SU-DHL-6 (cell line): ENCODE results near the gene TRAPPC6A.

ENCODE experiments used
- EZH2phosphoT487 ChIP-seq: fragments of 200-600 bp; sonication (generic), shearing (Covaris generic); conservative IDR thresholded peaks from 2 replicates; pipeline ENCODE4 v1.6.1; 2018; ENCODE audit warnings: mild to moderate bottlenecking, antibody characterized with exemption, low read length, moderate library complexity, mixed read lengths
- TF ChIP-seq, protein P1 (sequence below): fragments of 200-600 bp; sonication (generic); IDR thresholded peaks from one replicate; pipeline ENCODE4 v1.5.1; 2017; ENCODE audit warnings: antibody characterized with exemption, mild to moderate bottlenecking, low read length, moderate library complexity; ENCODE audit not compliant: insufficient read depth, poor library complexity, severe bottlenecking

DNA sequence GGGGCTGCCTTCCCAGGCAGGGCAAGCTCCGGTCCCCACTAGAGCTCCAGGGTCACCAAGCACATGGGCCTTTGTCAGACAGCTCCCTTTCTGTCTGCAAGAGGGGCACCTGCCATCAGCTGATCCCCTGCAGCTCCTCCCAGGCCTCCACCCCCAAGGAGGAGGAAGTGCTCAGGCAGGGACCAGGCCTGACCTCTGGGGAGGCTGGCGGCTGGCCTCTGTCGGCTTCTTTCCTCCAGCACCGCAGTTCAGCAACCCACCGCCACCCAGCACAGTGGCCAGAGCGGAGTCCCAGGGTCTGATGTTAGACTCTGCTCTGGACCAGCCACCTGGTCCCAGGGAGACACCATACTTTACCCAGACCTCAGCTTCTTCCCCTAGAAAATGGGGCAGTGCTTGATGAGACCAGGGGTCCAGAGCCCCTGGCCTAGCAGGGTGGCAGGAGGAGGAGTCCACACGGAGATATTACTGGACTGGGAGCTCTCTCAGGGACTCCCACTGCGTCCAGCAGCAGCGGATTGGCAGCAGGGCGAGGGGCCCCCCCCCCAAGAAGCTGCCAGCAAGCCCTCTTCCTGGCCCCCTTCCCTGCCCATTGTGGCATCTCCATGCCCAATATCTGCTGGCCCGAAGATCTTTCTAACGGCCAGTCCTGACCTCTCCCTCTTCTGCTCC lies 41.4 kb downstream of the TRAPPC6A start:
- TF ChIP-seq, protein P1, sequence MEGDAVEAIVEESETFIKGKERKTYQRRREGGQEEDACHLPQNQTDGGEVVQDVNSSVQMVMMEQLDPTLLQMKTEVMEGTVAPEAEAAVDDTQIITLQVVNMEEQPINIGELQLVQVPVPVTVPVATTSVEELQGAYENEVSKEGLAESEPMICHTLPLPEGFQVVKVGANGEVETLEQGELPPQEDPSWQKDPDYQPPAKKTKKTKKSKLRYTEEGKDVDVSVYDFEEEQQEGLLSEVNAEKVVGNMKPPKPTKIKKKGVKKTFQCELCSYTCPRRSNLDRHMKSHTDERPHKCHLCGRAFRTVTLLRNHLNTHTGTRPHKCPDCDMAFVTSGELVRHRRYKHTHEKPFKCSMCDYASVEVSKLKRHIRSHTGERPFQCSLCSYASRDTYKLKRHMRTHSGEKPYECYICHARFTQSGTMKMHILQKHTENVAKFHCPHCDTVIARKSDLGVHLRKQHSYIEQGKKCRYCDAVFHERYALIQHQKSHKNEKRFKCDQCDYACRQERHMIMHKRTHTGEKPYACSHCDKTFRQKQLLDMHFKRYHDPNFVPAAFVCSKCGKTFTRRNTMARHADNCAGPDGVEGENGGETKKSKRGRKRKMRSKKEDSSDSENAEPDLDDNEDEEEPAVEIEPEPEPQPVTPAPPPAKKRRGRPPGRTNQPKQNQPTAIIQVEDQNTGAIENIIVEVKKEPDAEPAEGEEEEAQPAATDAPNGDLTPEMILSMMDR: no peak
- TF ChIP-seq EZH2phosphoT487: no peak
